HepG2 (cell line): ENCODE data around the gene PTPN2. TPM values are rescaled to one million over a fixed set of nuclear protein-coding genes. Genes with fewer than 3 reads are reported as not detected.

Experiments used
- ATAC-seq: fragments of 200-7000 bp; cut with Tn5 transposase; 3 replicates; pipeline ENCODE4 v1.9.1; 2020; ENCODE audit warnings: mild to moderate bottlenecking, moderate library complexity
- BruUV-seq: library from RNA; stranded (reverse); fragments of 400-500 nt; replicated peaks from 2 replicates; lab custom pipeline; 2021; lab: Mats Ljungman, UMichigan
- CTCF ChIA-PET: fragments of 300-600 bp; formaldehyde crosslinking; extraction: SDS; loops from one replicate; lab custom pipeline; 2021; ENCODE audit warnings: low total read pairs, inconsistent platforms, low intra/inter-chr PET ratio; lab: Yijun Ruan, JAX
- POLR2A ChIA-PET: fragments of 350-600 bp; sonication (Branson Sonifier 250); formaldehyde crosslinking; loops from one replicate; lab custom pipeline; 2020; ENCODE audit warnings: antibody characterized with exemption, inconsistent platforms; lab: Yijun Ruan, JAX
- DNase-seq: peaks from one replicate; pipeline ENCODE4 v3.0.0-alpha.2; 2015; ENCODE audit warnings: low spot score
- FAIRE-seq: peaks from 3 replicates; lab custom pipeline; 2011; peaks lifted over from hg19 to GRCh38; lab: Jason Lieb, UNC
- H2AFZ ChIP-seq: one replicate; pipeline ENCODE4 v1.6.1; 2011; ENCODE audit warnings: low read length, inconsistent platforms
- H3K27ac ChIP-seq: fragments of 300-600 bp; 3 replicates; pipeline ENCODE4 v1.8.0; 2011; ENCODE audit warnings: mixed run types, mild to moderate bottlenecking, mixed read lengths, low read length, inconsistent platforms; ENCODE audit not compliant: insufficient read depth; ENCODE audit errors: extremely low read length
- H3K27me3 ChIP-seq, 2 experiments: fragments of 200-600 bp in 1 of 2; 2 replicates in 1 of 2; 3 replicates in 1 of 2; pipeline versions ENCODE4 v1.6.0 to v1.8.0; 2011; ENCODE audit warnings: low read length in 2 of 2, mild to moderate bottlenecking in 2 of 2, moderate library complexity in 2 of 2, inconsistent platforms in 1 of 2; ENCODE audit not compliant: insufficient read depth in 2 of 2, control insufficient read depth in 1 of 2
- H3K36me3 ChIP-seq, 2 experiments: fragments of 200-600 bp in 1 of 2; replicated peaks in 1 of 2; 2 replicates in 1 of 2; 3 replicates in 1 of 2; pipeline versions ENCODE4 v1.5.1 to v1.8.0; 2011; ENCODE audit warnings: low read length in 2 of 2, inconsistent platforms in 1 of 2; ENCODE audit not compliant: insufficient read depth in 2 of 2, control insufficient read depth in 1 of 2
- H3K4me1 ChIP-seq: 2 replicates; pipeline ENCODE4 v1.5.1; 2012; ENCODE audit warnings: low read length, inconsistent platforms; ENCODE audit not compliant: insufficient read depth
- H3K4me2 ChIP-seq: 2 replicates; pipeline ENCODE4 v1.6.0; 2011; ENCODE audit warnings: low read depth, low read length, inconsistent platforms
- H3K4me3 ChIP-seq, 3 experiments: fragments of 200-600 bp in 1 of 3; sonication (generic), shearing (Covaris generic) in 1 of 3; replicated peaks in 1 of 3; 2 replicates each; pipeline ENCODE4 v1.5.1; 2011 to 2016; ENCODE audit warnings: low read length in 3 of 3, inconsistent platforms in 2 of 3, low read depth in 2 of 3, mild to moderate bottlenecking in 2 of 3, control low read depth in 1 of 3, mixed read lengths in 1 of 3; ENCODE audit not compliant: insufficient read depth in 1 of 3
- H3K79me2 ChIP-seq: one replicate; pipeline ENCODE4 v1.6.1; 2011; ENCODE audit warnings: low read length, inconsistent platforms; ENCODE audit not compliant: insufficient read depth
- H3K9ac ChIP-seq: 2 replicates; pipeline ENCODE4 v1.6.0; 2011; ENCODE audit warnings: mild to moderate bottlenecking, low read depth, low read length, inconsistent platforms; ENCODE audit not compliant: insufficient read depth
- H3K9me3 ChIP-seq: 2 replicates; pipeline ENCODE4 v1.5.1; 2012; ENCODE audit warnings: mild to moderate bottlenecking, low read length
- H4K20me1 ChIP-seq: 2 replicates; pipeline ENCODE4 v1.6.0; 2011; ENCODE audit warnings: inconsistent platforms, mild to moderate bottlenecking, low read length, moderate library complexity; ENCODE audit not compliant: insufficient read depth
- ARID2 ChIP-seq: sonication (generic); formaldehyde crosslinking; IDR thresholded peaks from 2 replicates; pipeline ENCODE4 v1.8.1; 2022; ENCODE audit warnings: mild to moderate bottlenecking, missing genetic modification reagents, borderline replicate concordance
- ERF ChIP-seq: IDR thresholded peaks from 2 replicates; pipeline ENCODE4 v1.6.1; 2018; ENCODE audit warnings: missing biosample characterization, missing genetic modification reagents
- FOXM1 ChIP-seq: sonication (generic); formaldehyde crosslinking; IDR thresholded peaks from 2 replicates; pipeline ENCODE4 v1.5.0; 2020; ENCODE audit warnings: missing genetic modification reagents
- HOXA5 ChIP-seq: sonication (generic); formaldehyde crosslinking; IDR thresholded peaks from 2 replicates; pipeline ENCODE4 v1.4.0; 2020; ENCODE audit warnings: missing genetic modification reagents
- MED13 ChIP-seq: sonication (generic); formaldehyde crosslinking; IDR thresholded peaks from 2 replicates; pipeline ENCODE4 v1.5.0; 2020; ENCODE audit warnings: missing genetic modification reagents
- NR2F2 ChIP-seq: IDR thresholded peaks from 2 replicates; pipeline ENCODE4 v1.6.1; 2012; ENCODE audit warnings: low read depth, inconsistent platforms, borderline replicate concordance
- PATZ1 ChIP-seq: sonication (generic); formaldehyde crosslinking; IDR thresholded peaks from 2 replicates; pipeline ENCODE4 v1.4.0; 2020; ENCODE audit warnings: missing genetic modification reagents
- RARA ChIP-seq: IDR thresholded peaks from 2 replicates; pipeline ENCODE4 v1.6.1; 2016; ENCODE audit warnings: missing genetic modification reagents, missing compliant biosample characterization
- TAF15 ChIP-seq: fragments of 200-400 bp; formaldehyde crosslinking; IDR thresholded peaks from one replicate; pipeline ENCODE4 v1.6.1; 2018; ENCODE audit warnings: mild to moderate bottlenecking, low read depth, low read length; ENCODE audit not compliant: poor library complexity, severe bottlenecking
- TBX3 ChIP-seq: fragments of 450-650 bp; IDR thresholded peaks from 2 replicates; pipeline ENCODE4 v1.6.1; 2017; ENCODE audit warnings: antibody characterized with exemption, mild to moderate bottlenecking, inconsistent platforms, borderline replicate concordance
- ZBTB37 ChIP-seq: sonication (generic); formaldehyde crosslinking; IDR thresholded peaks from 2 replicates; pipeline ENCODE4 v1.4.0; 2020; ENCODE audit warnings: mild to moderate bottlenecking, missing genetic modification reagents
- ZFYVE20 ChIP-seq: sonication (generic); formaldehyde crosslinking; IDR thresholded peaks from 2 replicates; pipeline ENCODE4 v1.8.0; 2023; ENCODE audit warnings: low read depth, mild to moderate bottlenecking, moderate library complexity, missing genetic modification reagents, borderline replicate concordance
- ZNF207 ChIP-seq: fragments of 450-650 bp; IDR thresholded peaks from 2 replicates; pipeline ENCODE4 v1.6.1; 2016; ENCODE audit warnings: antibody characterized with exemption, borderline replicate concordance
- ZNF646 ChIP-seq: sonication (generic); formaldehyde crosslinking; IDR thresholded peaks from 2 replicates; pipeline ENCODE4 v1.9.0; 2021; ENCODE audit warnings: mild to moderate bottlenecking, missing genetic modification reagents
- ZSCAN20 ChIP-seq: sonication (generic); formaldehyde crosslinking; IDR thresholded peaks from 2 replicates; pipeline ENCODE4 v1.4.0; 2020; ENCODE audit warnings: missing genetic modification reagents, mild to moderate bottlenecking, borderline replicate concordance
- WGBS: methylation state at CpG from one replicate; pipeline ENCODE4 v1.1.6; 2017; ENCODE audit warnings: low lambda C conversion rate; 5-methylcytosine and 5-hydroxymethylcytosine counted together
- in situ Hi-C: cut with HindIII; loops from 2 replicates; pipeline ENCODE4 v1.10.0; 2017; ENCODE audit warnings: low pct_unique_long_range_greater_than_20kb; ENCODE audit not compliant: extremely low pct_ligation_motif_present
- intact Hi-C: fragments of 100-400 bp; cut with micrococcal nuclease; formaldehyde crosslinking; loops from one replicate; pipeline ENCODE4 v1.10.0; 2022; ENCODE audit not compliant: unreplicated experiment
- polyA plus RNA-seq, 8 experiments: library from polyadenylated mRNA; depleted of rRNA in 3 of 8; stranded (reverse) in 7 of 8; unstranded in 1 of 8; fragments of >200 nt; fragmentation: Illumina TruSeq in 4 of 8; extraction: Trizol in 4 of 8; gene quantifications; 2 replicates each; pipeline versions ENCODE4 v1.2.1 to v1.2.3, GENCODE V29; 2011 to 2016; ENCODE audit warnings: low read depth in 4 of 8, missing spikeins in 1 of 8, mixed read lengths in 1 of 8; ENCODE audit not compliant: insufficient read depth in 1 of 8
- total RNA-seq, 5 experiments: library from RNA; depleted of rRNA; stranded (reverse); fragments of >200 nt; fragmentation: Illumina TruSeq; extraction: Trizol; gene quantifications; 2 replicates each; pipeline ENCODE4 v1.2.3, GENCODE V29; 2016; ENCODE audit warnings: low read depth in 1 of 5

The PTPN2 gene
- total and polyA plus RNA-seq, 2 of the 13 experiments (the other 11 are each of a cell fraction or from before 2014, with no cell fraction given) = 24.9 to 41.5 TPM

GRCh38 chr18:12765126-12765525 is 118.9 kb downstream of the PTPN2 start:
- no peak overlapping the region for H3K4me2 ChIP-seq
- no peaks in the 10 kb centered on the region for H3K36me3 ChIP-seq
- no peak overlapping the region for H3K27ac ChIP-seq
- in situ Hi-C loops = loop anchor here (5.0 kb wide), 1 partner anchor 38 kb away; no protein-coding TSS in a partner anchor
- TF ChIP-seq ZSCAN20 (no peak), ERF (no peak), ARID2 (CRISPR knock-in tag) (no peak), RARA (CRISPR knock-in tag) (no peak), ZFYVE20 (CRISPR knock-in tag) (no peak), ZBTB37 (no peak), ZNF207 (no peak), NR2F2 (no peak), HOXA5 (CRISPR knock-in tag) (no peak), PATZ1 (CRISPR knock-in tag) (no peak), FOXM1 (CRISPR knock-in tag) (no peak), TBX3 (no peak), TAF15 (no peak), ZNF646 (no peak), MED13 (CRISPR knock-in tag) (no peak)
- H2AFZ ChIP-seq = no peak overlapping the region
- DNase-seq (no peak), FAIRE-seq (no peak), ATAC-seq (no peak)
- no peaks in the 10 kb centered on the region for H3K27me3 ChIP-seq
- intact Hi-C loops = no loop called here
- H3K4me1 ChIP-seq = peaks cover 57% of the 10 kb centered on the region
- WGBS = 79% methylated on average over 8 of the region's 8 CpGs
- H4K20me1 ChIP-seq = no peaks in the 10 kb centered on the region
- no peaks in the 10 kb centered on the region for H3K79me2 ChIP-seq
- ChIA-PET CTCF (no interaction called here), POLR2A (interaction anchor here (0.6 kb wide), 1 partner anchor 118 kb away, joined by 3 read pairs; no protein-coding TSS in a partner anchor)
- no TSS peak for BruUV-seq
- no peak overlapping the region for H3K4me3 ChIP-seq
- no peaks in the 10 kb centered on the region for H3K9me3 ChIP-seq
- no peak overlapping the region for H3K9ac ChIP-seq
